Activated T-cell treated with anti-CD3 and anti-CD28 coated beads, Interleukin-2, amount 50 U/mL, for 4 hours (primary cell): ENCODE data around the gene TNFRSF8. TPM values are rescaled to one million over a fixed set of nuclear protein-coding genes. Genes with fewer than 3 reads are reported as not detected.

Experiments used
- ATAC-seq, 2 donors: fragments of 200-7000 bp; cut with Tn5 transposase; one replicate each; pipeline ENCODE4 v1.10.0; 2021
- DNase-seq: peaks from one replicate; pipeline ENCODE4 v3.0.0-alpha.2; 2020
- H3K27me3 Mint-ChIP-seq: one replicate; pipeline ENCODE4 v1.8.0; 2021; ENCODE audit warnings: low read depth, mixed read lengths
- H3K36me3 Mint-ChIP-seq: one replicate; pipeline ENCODE4 v1.8.0; 2022; ENCODE audit warnings: mixed read lengths; ENCODE audit not compliant: insufficient read depth
- H3K4me1 Mint-ChIP-seq: one replicate; pipeline ENCODE4 v1.8.0; 2021; ENCODE audit warnings: low read depth, mixed read lengths
- H3K4me3 Mint-ChIP-seq: one replicate; pipeline ENCODE4 v1.8.0; 2021; ENCODE audit warnings: mild to moderate bottlenecking, moderate library complexity, mixed read lengths
- H3K9me3 Mint-ChIP-seq: one replicate; pipeline ENCODE4 v1.8.0; 2021; ENCODE audit warnings: mixed read lengths
- total RNA-seq, 3 donors: library from RNA; stranded (reverse); gene quantifications; one replicate each; pipeline ENCODE4 v1.2.1, GENCODE V29; 2021

TNFRSF8 gene
- total RNA-seq, 3 donors from 2014 or later: 13.7 to 17.5 (median 14.9) TPM

GRCh38 chr1:12182410-12182984 is 119.4 kb downstream of the TNFRSF8 start:
- ATAC-seq: no peak
- H3K4me1 Mint-ChIP-seq: peaks cover 75% of the 10 kb centered on the region
- no peaks in the 10 kb centered on the region for H3K9me3 Mint-ChIP-seq
- no peak overlapping the region for H3K4me3 Mint-ChIP-seq
- H3K36me3 Mint-ChIP-seq: peaks cover 13% of the 10 kb centered on the region
- no peak for DNase-seq
- no peaks in the 10 kb centered on the region for H3K27me3 Mint-ChIP-seq

DNA sequence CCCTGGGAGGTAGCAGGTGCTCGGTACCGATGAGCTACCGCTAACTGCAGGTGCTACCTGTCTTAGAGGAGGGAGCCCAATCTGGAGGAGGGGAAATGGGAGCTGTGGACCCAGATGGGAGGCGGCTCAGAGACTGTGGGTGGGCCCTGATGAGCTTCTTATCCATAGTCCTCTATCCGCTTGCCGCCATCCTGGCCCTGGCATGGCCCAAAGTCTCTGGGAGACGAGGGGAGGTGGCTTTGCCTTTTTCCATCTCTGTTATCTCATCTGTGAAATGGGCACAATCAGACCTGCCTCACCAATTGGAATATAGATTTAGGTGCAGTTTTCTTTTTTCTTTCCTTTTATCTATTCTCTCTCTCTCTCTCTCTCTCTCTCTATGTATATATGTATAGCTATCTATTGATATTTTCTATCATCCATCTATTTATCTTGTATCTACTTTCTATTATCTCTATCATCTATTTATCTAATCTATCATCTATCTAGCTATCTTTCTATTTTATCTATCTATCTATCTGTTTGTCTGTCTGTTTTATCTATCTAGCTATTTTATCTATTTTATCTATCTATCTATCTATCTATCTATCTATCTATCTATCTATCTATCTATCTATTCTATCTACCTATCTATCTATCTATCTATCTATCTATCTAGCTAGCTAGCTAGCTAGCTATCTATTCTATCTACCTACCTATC is 120.1 kb downstream of the TNFRSF8 start:
- ATAC-seq (no peak), DNase-seq (no peak)
- H3K9me3 Mint-ChIP-seq: no peaks in the 10 kb centered on the region
- H3K4me3 Mint-ChIP-seq: no peak overlapping the region
- H3K27me3 Mint-ChIP-seq: no peaks in the 10 kb centered on the region
- H3K4me1 Mint-ChIP-seq: peaks cover 75% of the 10 kb centered on the region
- peaks cover 16% of the 10 kb centered on the region for H3K36me3 Mint-ChIP-seq

DNA sequence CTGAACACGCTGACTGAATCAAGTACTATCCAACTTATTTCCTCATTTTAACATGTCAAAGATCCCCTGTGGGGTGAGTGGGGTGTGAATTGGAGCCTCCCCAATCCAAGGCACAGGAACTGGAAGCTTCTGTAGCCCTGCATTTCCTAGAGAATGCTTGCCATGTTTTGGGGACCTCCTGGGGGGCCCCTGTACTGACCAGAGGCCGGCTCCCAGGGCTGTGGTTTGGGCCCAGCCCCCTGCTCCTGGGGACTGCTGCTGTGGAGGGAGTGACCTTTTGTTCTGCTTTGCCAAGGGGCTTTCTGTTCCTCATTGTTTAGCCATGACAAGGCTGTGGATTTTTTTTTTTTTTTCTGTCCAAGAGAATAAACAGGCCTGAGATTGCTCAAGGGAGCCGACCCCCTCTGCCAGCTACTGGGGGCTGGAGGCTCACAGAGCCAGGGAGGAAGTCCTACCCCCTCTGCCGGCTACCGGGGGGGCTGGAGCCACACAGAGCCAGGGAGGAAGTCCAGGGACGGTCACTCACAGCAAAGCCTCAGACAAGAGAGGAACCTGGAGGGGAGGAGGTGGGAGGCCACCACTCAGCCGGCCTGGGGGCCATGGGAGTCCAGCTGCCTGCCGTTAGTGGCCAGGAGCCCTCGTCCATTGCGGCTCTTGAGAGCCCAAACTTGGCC is 121.0 kb downstream of the TNFRSF8 start:
- Mint-ChIP-seq H3K9me3 (no peaks in the 10 kb centered on the region), H3K4me1 (peaks cover 68% of the 10 kb centered on the region), H3K27me3 (no peaks in the 10 kb centered on the region), H3K36me3 (peaks cover 18% of the 10 kb centered on the region), H3K4me3 (no peak overlapping the region)
- DNase-seq (no peak), ATAC-seq (no peak)

DNA sequence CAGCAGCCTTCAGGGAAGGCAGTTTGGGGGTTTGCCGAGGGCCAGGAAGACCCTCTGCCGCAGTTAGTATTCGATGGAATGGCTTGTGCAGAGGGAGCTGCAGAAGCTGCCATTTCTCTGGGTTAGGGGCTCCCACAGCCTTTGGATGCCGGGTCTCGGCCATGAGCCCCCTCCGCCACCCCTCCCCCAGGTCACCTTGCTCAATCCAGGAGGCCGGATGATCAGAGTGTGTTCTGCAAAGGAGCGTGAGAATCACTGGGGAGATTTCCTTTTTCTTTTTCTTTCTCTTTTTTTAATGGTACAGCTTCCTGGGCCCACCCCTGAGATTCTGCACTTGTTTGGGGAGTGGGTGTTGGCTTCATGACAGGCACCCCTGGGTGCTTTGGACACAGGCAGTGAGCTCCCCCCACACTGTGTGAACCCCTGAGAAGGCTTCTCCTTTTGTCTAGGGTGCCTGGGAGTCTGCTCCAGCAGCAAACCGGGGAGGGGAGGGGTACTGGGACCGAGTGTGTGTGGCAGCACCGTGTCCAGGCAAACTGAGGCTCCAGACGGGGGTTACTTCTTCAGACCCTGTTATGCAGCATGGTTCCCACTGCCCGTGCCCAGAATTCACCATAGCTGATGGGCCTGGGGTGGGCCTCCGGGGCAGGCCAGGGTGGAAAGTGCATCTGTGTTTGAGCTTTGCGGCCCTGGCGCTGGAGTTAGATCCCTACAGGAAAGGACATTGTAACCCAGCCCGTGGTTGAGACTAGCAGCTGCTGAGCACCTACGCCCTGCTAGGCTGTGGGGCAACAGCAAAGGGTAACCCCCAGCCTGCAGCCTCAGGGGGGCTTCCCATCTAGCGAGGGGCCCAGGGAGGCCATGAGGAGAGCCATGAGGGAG is 122.2 kb downstream of the TNFRSF8 start:
- DNase-seq (no peak), ATAC-seq (no peak)
- Mint-ChIP-seq H3K27me3 (no peaks in the 10 kb centered on the region), H3K4me3 (peak overlapping the region; percentile 40), H3K4me1 (peaks cover 63% of the 10 kb centered on the region), H3K9me3 (no peaks in the 10 kb centered on the region), H3K36me3 (peaks cover 26% of the 10 kb centered on the region)

GRCh38 chr1:12185918-12186678 is 123.0 kb downstream of the TNFRSF8 start:
- peaks cover 60% of the 10 kb centered on the region for H3K4me1 Mint-ChIP-seq
- H3K4me3 Mint-ChIP-seq: no peak overlapping the region
- no peak for ATAC-seq

DNA sequence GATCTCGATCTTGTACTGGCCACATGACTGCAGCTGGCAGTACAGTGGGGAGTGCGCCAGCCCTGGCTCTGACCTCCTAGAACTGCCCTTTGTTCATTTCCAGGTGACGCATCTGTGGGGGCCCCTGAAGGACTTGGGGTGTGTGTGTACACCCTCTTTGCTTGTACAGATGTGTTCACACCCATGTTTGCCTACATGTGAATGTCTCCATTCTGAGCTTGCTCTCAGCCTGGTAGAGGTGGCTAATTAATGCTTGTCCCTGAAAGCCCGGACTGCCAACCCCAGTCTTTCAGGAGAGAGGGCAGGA is 123.5 kb downstream of the TNFRSF8 start:
- H3K27me3 Mint-ChIP-seq: no peaks in the 10 kb centered on the region
- no peak for ATAC-seq
- peaks cover 57% of the 10 kb centered on the region for H3K4me1 Mint-ChIP-seq
- H3K4me3 Mint-ChIP-seq: no peak overlapping the region
- no peaks in the 10 kb centered on the region for H3K9me3 Mint-ChIP-seq
- peaks cover 29% of the 10 kb centered on the region for H3K36me3 Mint-ChIP-seq
- no peak for DNase-seq

More at GRCh38 chr1:12185918-12186678, 123.0 kb downstream of the TNFRSF8 start:
- H3K36me3 Mint-ChIP-seq: peaks cover 29% of the 10 kb centered on the region
- no peak for DNase-seq
- no peaks in the 10 kb centered on the region for H3K9me3 Mint-ChIP-seq
- H3K27me3 Mint-ChIP-seq: no peaks in the 10 kb centered on the region

GRCh38 chr1:12188115-12188514 is 125.0 kb downstream of the TNFRSF8 start:
- no peak for DNase-seq
- peaks cover 44% of the 10 kb centered on the region for H3K4me1 Mint-ChIP-seq
- no peak overlapping the region for H3K4me3 Mint-ChIP-seq
- H3K27me3 Mint-ChIP-seq: no peaks in the 10 kb centered on the region
- no peaks in the 10 kb centered on the region for H3K9me3 Mint-ChIP-seq
- peak in 1 of 2 donors; percentile 40 for ATAC-seq
- peaks cover 31% of the 10 kb centered on the region for H3K36me3 Mint-ChIP-seq

- no peak overlapping the region for H3K4me3 Mint-ChIP-seq
- no peak for ATAC-seq
- no peaks in the 10 kb centered on the region for H3K27me3 Mint-ChIP-seq
Observed at GRCh38 chr1:12188657-12189327, 125.7 kb downstream of the TNFRSF8 start.

GRCh38 chr1:12189328-12189682 is 126.2 kb downstream of the TNFRSF8 start:
- H3K4me1 Mint-ChIP-seq: peaks cover 37% of the 10 kb centered on the region
- peaks cover 38% of the 10 kb centered on the region for H3K36me3 Mint-ChIP-seq
- ATAC-seq (no peak), DNase-seq (no peak)
- H3K4me3 Mint-ChIP-seq: no peak overlapping the region
- H3K9me3 Mint-ChIP-seq: no peaks in the 10 kb centered on the region
- no peaks in the 10 kb centered on the region for H3K27me3 Mint-ChIP-seq

More at GRCh38 chr1:12188657-12189327, 125.7 kb downstream of the TNFRSF8 start:
- peaks cover 33% of the 10 kb centered on the region for H3K36me3 Mint-ChIP-seq
- peaks cover 39% of the 10 kb centered on the region for H3K4me1 Mint-ChIP-seq
- no peak for DNase-seq
- H3K9me3 Mint-ChIP-seq: no peaks in the 10 kb centered on the region

DNA sequence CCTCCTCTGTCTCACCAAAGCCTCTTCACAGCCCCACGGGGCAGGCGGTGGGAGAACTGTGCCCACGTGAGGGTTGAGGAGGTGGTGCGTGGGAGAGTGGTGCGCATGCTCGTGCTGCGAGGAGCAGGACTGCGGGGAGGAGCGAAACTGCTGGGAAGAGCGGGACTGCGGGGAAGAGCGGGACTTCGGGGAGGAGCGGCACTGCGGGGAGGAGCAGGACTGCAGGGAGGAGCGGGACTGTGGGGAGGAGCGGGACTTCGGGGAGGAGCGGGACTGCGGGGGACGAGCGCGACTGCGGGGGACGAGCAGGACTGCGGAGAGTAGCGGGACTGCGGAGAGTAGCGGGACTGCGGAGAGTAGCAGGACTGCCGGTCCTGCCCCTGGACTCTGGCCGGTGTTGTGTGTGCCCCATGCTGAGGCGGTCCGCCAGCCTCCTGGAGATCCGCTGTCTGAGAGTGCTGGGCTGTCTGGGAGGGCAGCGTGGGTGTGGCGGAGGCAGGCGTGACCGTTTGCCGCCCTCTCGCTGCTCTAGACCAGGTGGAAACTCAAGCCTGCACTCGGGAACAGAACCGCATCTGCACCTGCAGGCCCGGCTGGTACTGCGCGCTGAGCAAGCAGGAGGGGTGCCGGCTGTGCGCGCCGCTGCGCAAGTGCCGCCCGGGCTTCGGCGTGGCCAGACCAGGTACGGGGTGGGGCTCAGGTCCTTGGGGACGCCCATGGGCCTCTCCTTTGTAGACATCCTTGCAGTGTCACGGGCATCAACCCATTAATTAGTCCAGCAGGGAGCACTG is 128.3 kb downstream of the TNFRSF8 start:
- H3K4me3 Mint-ChIP-seq: no peak overlapping the region
- peaks cover 50% of the 10 kb centered on the region for H3K36me3 Mint-ChIP-seq
- H3K27me3 Mint-ChIP-seq: no peaks in the 10 kb centered on the region
- H3K4me1 Mint-ChIP-seq: peaks cover 31% of the 10 kb centered on the region
- DNase-seq (no peak), ATAC-seq (peak in 1 of 2 donors; percentile 15)
- H3K9me3 Mint-ChIP-seq: no peaks in the 10 kb centered on the region
